Peyer's patch (tissue), 4 donors: ENCODE results near the gene RNF227.

Source experiments
- CTCF ChIP-seq, 6 experiments: fragments of 450-650 bp in 4 of 6; fragments of 200-600 bp in 2 of 6; sonication (generic) in 1 of 6; IDR thresholded peaks; one replicate each; pipeline ENCODE4 v1.5.1; 2017 to 2019; ENCODE audit warnings: antibody characterized with exemption in 6 of 6, mild to moderate bottlenecking in 3 of 6, moderate library complexity in 1 of 6
- POLR2A ChIP-seq, 2 donors: fragments of 450-650 bp; IDR thresholded peaks; one replicate each; pipeline ENCODE4 v1.5.1; 2017; ENCODE audit warnings: antibody characterized with exemption in 2 of 2, mild to moderate bottlenecking in 2 of 2, moderate library complexity in 2 of 2

GRCh38 chr17:7961421-7961820 is 45.3 kb upstream of the RNF227 start:
- no peak for TF ChIP-seq CTCF (IDR thresholded peaks at IDR 0.05)
- TF ChIP-seq POLR2A (IDR thresholded peaks at IDR 0.05), result no peak
